WTC11 (cell line): ENCODE results near the gene DPP8. TPM values are rescaled to one million over a fixed set of nuclear protein-coding genes. Genes with fewer than 3 reads are reported as not detected.
A peak's percentile ranks its signal among the peaks of the same experiment; 100 is the strongest.

ENCODE experiments used
- AFF4 ChIP-seq: sonication (generic); formaldehyde crosslinking; IDR thresholded peaks from 2 replicates; pipeline ENCODE4 v1.8.1; 2023; ENCODE audit warnings: mild to moderate bottlenecking, missing genetic modification reagents, borderline replicate concordance
- ARID4B ChIP-seq: sonication (generic); formaldehyde crosslinking; IDR thresholded peaks from 2 replicates; pipeline ENCODE4 v1.8.0; 2023; ENCODE audit warnings: missing genetic modification reagents, mild to moderate bottlenecking, borderline replicate concordance
- E2F1 ChIP-seq: sonication (generic); formaldehyde crosslinking; IDR thresholded peaks from 2 replicates; pipeline ENCODE4 v1.8.0; 2022; ENCODE audit warnings: mild to moderate bottlenecking, missing genetic modification reagents
- ELF4 ChIP-seq: sonication (generic); formaldehyde crosslinking; IDR thresholded peaks from 2 replicates; pipeline ENCODE4 v1.8.1; 2022; ENCODE audit warnings: low read depth, mild to moderate bottlenecking, moderate library complexity, missing genetic modification reagents
- EMX1 ChIP-seq: fragments of 250-450 bp; sonication (Bioruptor Pico); IDR thresholded peaks from 2 replicates; pipeline ENCODE4 v1.8.0; 2021; ENCODE audit warnings: mild to moderate bottlenecking
- FOXP1 ChIP-seq: sonication (generic); formaldehyde crosslinking; IDR thresholded peaks from 2 replicates; pipeline ENCODE4 v1.8.0; 2022; ENCODE audit warnings: missing genetic modification reagents, mild to moderate bottlenecking, moderate library complexity, borderline replicate concordance
- GTF2I ChIP-seq: fragments of 250-450 bp; sonication (Bioruptor Pico); conservative IDR thresholded peaks from 2 replicates; pipeline ENCODE4 v1.4.0; 2021; ENCODE audit warnings: mild to moderate bottlenecking
- JAZF1 ChIP-seq: fragments of 250-450 bp; sonication (Bioruptor Pico); IDR thresholded peaks from 2 replicates; pipeline ENCODE4 v1.9.0; 2021; ENCODE audit warnings: moderate library complexity, mild to moderate bottlenecking, inconsistent platforms
- KAT7 ChIP-seq: sonication (generic); formaldehyde crosslinking; IDR thresholded peaks from 2 replicates; pipeline ENCODE4 v1.8.1; 2023; ENCODE audit warnings: missing genetic modification reagents, mild to moderate bottlenecking, borderline replicate concordance
- MYBL2 ChIP-seq: sonication (generic); formaldehyde crosslinking; IDR thresholded peaks from 2 replicates; pipeline ENCODE4 v1.8.1; 2023; ENCODE audit warnings: mild to moderate bottlenecking, moderate library complexity, missing genetic modification reagents
- NFATC4 ChIP-seq: fragments of 250-450 bp; sonication (Bioruptor Pico); IDR thresholded peaks from 2 replicates; pipeline ENCODE4 v1.9.0; 2021; ENCODE audit warnings: mild to moderate bottlenecking
- OVOL2 ChIP-seq: fragments of 250-450 bp; sonication (Bioruptor Pico); IDR thresholded peaks from 2 replicates; pipeline ENCODE4 v1.9.0; 2021; ENCODE audit warnings: mild to moderate bottlenecking, borderline replicate concordance
- PRDM15 ChIP-seq: sonication (generic); formaldehyde crosslinking; IDR thresholded peaks from 2 replicates; pipeline ENCODE4 v1.8.0; 2022; ENCODE audit warnings: missing genetic modification reagents
- SMAD3 ChIP-seq: sonication (generic); formaldehyde crosslinking; IDR thresholded peaks from 2 replicates; pipeline ENCODE4 v1.8.0; 2022; ENCODE audit warnings: missing genetic modification reagents, mild to moderate bottlenecking, borderline replicate concordance
- SMAD4 ChIP-seq: sonication (generic); formaldehyde crosslinking; IDR thresholded peaks from 2 replicates; pipeline ENCODE4 v1.8.0; 2022; ENCODE audit warnings: mild to moderate bottlenecking, missing genetic modification reagents
- SP1 ChIP-seq: sonication (generic); formaldehyde crosslinking; conservative IDR thresholded peaks from 2 replicates; pipeline ENCODE4 v1.8.1; 2022; ENCODE audit warnings: missing genetic modification reagents
- TEAD1 ChIP-seq: sonication (generic); formaldehyde crosslinking; IDR thresholded peaks from 2 replicates; pipeline ENCODE4 v1.8.0; 2022; ENCODE audit warnings: mild to moderate bottlenecking, missing genetic modification reagents
- USF1 ChIP-seq: sonication (generic); formaldehyde crosslinking; IDR thresholded peaks from 2 replicates; pipeline ENCODE4 v1.8.0; 2022; ENCODE audit warnings: mild to moderate bottlenecking, missing genetic modification reagents
- ZMAT4 ChIP-seq: fragments of 250-450 bp; sonication (Bioruptor Pico); IDR thresholded peaks from 2 replicates; pipeline ENCODE4 v1.9.0; 2021; ENCODE audit warnings: mild to moderate bottlenecking
- ZNF232 ChIP-seq: sonication (generic); formaldehyde crosslinking; IDR thresholded peaks from 2 replicates; pipeline ENCODE4 v1.8.0; 2022; ENCODE audit warnings: mild to moderate bottlenecking, missing genetic modification reagents
- ZNF416 ChIP-seq: fragments of 250-450 bp; sonication (Bioruptor Pico); IDR thresholded peaks from 2 replicates; pipeline ENCODE4 v1.9.0; 2021; ENCODE audit warnings: mild to moderate bottlenecking, inconsistent platforms
- ZNF423 ChIP-seq: fragments of 250-450 bp; sonication (Bioruptor Pico); IDR thresholded peaks from 2 replicates; pipeline ENCODE4 v2.1.2; 2022; ENCODE audit warnings: mild to moderate bottlenecking, moderate library complexity
- total RNA-seq: library from RNA; stranded (reverse); gene quantifications from 3 replicates; pipeline ENCODE4 v1.2.3, GENCODE V29; 2021
- TF ChIP-seq, protein P1 (sequence below): fragments of 250-450 bp; sonication (Bioruptor Pico); IDR thresholded peaks from 2 replicates; pipeline ENCODE4 v1.9.0; 2021; ENCODE audit warnings: moderate library complexity, mild to moderate bottlenecking, inconsistent platforms, borderline replicate concordance

Gene DPP8
- total RNA-seq, 1 experiment from 2014 or later = 31.9 TPM

GRCh38 chr15:65416845-65417416 lies 100.6 kb downstream of the DPP8 start (continued):
- no peak for TF ChIP-seq AFF4
- TF ChIP-seq PRDM15 = no peak
- TF ChIP-seq USF1 (CRISPR knock-in tag) = peak; percentile 33; the same call in 1 of the 2 replicates
- TF ChIP-seq ZNF232 (CRISPR knock-in tag) = peak; percentile 51; the same call in 1 of the 2 replicates
- peak; percentile 66; the same call in 1 of the 2 replicates for TF ChIP-seq ZNF423
- no peak for TF ChIP-seq OVOL2 (CRISPR knock-in tag)
- peak; percentile 60; the same call in 1 of the 2 replicates for TF ChIP-seq ARID4B (CRISPR knock-in tag)
- no peak for TF ChIP-seq ELF4 (CRISPR knock-in tag)
- no peak for TF ChIP-seq SMAD4 (CRISPR knock-in tag)
- TF ChIP-seq NFATC4 (CRISPR knock-in tag) = no peak
- no peak for TF ChIP-seq JAZF1 (CRISPR knock-in tag)
- TF ChIP-seq SMAD3 = peak; percentile 20; the same call in 1 of the 2 replicates
- TF ChIP-seq SP1 (CRISPR knock-in tag) = peak; percentile 78
- TF ChIP-seq FOXP1 = no peak; the same call in 1 of the 2 replicates
- TF ChIP-seq ZMAT4 (CRISPR knock-in tag) = no peak
- TF ChIP-seq TEAD1 (CRISPR knock-in tag) = peak; percentile 57; the same call in 1 of the 2 replicates
- no peak for TF ChIP-seq GTF2I (CRISPR knock-in tag)
- TF ChIP-seq E2F1 (CRISPR knock-in tag) = no peak
- no peak for TF ChIP-seq KAT7 (CRISPR knock-in tag)
- TF ChIP-seq, protein P1, sequence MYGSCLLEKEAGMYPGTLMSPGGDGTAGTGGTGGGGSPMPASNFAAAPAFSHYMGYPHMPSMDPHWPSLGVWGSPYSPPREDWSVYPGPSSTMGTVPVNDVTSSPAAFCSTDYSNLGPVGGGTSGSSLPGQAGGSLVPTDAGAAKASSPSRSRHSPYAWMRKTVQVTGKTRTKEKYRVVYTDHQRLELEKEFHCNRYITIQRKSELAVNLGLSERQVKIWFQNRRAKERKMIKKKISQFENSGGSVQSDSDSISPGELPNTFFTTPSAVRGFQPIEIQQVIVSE (CRISPR knock-in tag) = no peak
- 0 out of 2 replicates have a peak, but pooled peaks have one; percentile 55 for TF ChIP-seq EMX1
- 0 out of 2 replicates have a peak, but pooled peaks have one; percentile 38 for TF ChIP-seq MYBL2 (CRISPR knock-in tag)
- TF ChIP-seq ZNF416 (CRISPR knock-in tag) = no peak
